Neural cell (in vitro differentiated cells): ENCODE measurements around the gene RIN3.

ENCODE experiments used
- CTCF ChIP-seq: fragments of 450-650 bp; IDR thresholded peaks from 2 replicates; pipeline ENCODE4 v1.5.1; 2014; ENCODE audit warnings: antibody characterized with exemption, mild to moderate bottlenecking, moderate library complexity; ENCODE audit not compliant: poor library complexity, severe bottlenecking
- EP300 ChIP-seq: fragments of 450-650 bp; conservative IDR thresholded peaks from 2 replicates; pipeline ENCODE4 v1.6.1; 2014; ENCODE audit warnings: antibody characterized with exemption, mild to moderate bottlenecking, moderate library complexity; ENCODE audit not compliant: poor library complexity, severe bottlenecking
- MXI1 ChIP-seq: fragments of 450-650 bp; conservative IDR thresholded peaks from 2 replicates; pipeline ENCODE4 v1.6.1; 2014; ENCODE audit warnings: antibody characterized with exemption, mild to moderate bottlenecking; ENCODE audit not compliant: poor library complexity, severe bottlenecking
- RAD21 ChIP-seq: fragments of 450-650 bp; conservative IDR thresholded peaks from 2 replicates; pipeline ENCODE4 v1.6.1; 2014; ENCODE audit warnings: antibody characterized with exemption, mild to moderate bottlenecking, moderate library complexity
- TAF1 ChIP-seq: IDR thresholded peaks from 2 replicates; pipeline ENCODE4 v1.6.1; 2012; ENCODE audit warnings: low read depth

- TF ChIP-seq CTCF (no peak), MXI1 (no peak), TAF1 (no peak), RAD21 (no peak), EP300 (no peak)
These were observed 69.3 kb downstream of the RIN3 start for GRCh38 chr14:92582706-92583452.
